Measurements from ENCODE around the gene PBXIP1.

The PBXIP1 gene

DNA sequence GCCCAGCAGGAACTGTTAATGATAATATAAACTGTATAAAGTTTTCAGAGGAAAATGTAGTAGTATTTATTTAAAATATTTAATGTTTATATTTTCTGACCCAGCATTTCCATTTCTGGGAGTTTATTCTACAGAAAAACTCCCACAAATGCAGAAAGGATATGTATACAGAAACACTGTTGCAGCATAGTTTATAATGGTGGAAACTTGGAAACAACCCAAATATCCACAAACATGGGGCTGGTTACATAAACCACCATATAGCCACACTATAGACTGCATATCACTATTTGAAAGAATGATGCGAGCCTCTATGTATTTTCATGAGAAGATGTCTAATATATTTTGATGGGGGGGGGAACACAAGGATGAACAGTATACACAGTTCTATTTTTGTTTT, 54.3 kb downstream of the PBXIP1 start:
- DNase-seq (ENCODE audit: insufficient read length, low spot score) (no peak), FAIRE-seq (no peak)

DNA sequence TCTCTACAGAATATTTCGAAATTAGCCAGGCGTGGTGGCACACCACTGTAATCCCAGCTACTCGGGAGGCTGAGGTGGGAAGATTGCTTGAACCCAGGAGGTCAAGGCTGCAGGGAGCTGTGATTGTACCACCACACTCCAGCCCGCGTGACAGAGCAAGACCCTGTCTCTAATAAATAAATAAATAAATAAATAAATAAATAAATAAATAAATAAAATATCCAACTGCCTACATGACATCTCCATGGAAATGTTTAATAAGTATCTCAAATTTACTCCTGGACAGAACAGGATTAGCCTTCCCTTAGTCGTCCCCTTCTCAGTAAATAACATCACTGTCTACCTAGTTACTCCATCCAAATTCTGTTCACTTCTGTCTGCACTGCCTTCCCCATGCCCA, 56.9 kb downstream of the PBXIP1 start:
- no peak for DNase-seq (ENCODE audit: insufficient read length, low spot score)
- FAIRE-seq: no peak

DNA sequence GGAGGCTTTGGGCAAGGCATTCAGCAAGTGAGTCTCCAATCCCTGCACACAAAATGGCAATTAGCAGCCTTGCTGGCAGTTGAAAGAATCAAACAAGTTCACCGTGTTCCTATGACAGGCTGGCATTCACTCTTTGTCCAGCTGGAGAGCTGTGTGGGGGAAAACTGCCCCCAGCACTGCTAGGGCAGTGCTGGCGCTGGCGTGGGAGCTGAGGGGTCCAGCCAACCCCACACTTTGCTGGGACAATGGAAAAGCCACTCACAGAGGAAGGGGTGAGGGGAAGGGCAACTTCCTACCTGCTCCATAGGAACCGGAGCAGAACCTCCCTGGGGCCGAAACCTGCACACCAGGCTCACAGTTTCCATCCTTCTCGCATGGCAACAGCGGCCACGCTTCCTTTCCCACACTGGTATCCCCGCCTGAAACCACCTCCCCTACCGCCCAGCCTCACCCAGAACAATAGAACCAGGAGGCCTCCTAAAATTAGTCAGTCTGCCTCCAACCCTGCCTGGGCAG, 59.1 kb downstream of the PBXIP1 start:
- DNase-seq (ENCODE audit: insufficient read length, low spot score) (no peak), FAIRE-seq (no peak)

- DNase-seq (ENCODE audit: insufficient read length, low spot score) (no peak), FAIRE-seq (no peak)
Measured at GRCh38 chr1:154895798-154896197, 60.1 kb downstream of the PBXIP1 start.

Measured in GM19239 (cell line).